WTC11 (cell line): ENCODE data around the gene SSH2. TPM values are rescaled to one million over a fixed set of nuclear protein-coding genes. Genes with fewer than 3 reads are reported as not detected.

Source experiments
- ATAC-seq: fragments of 200-7000 bp; cut with Tn5 transposase; 2 replicates; pipeline ENCODE4 v1.10.0; 2021; ENCODE audit warnings: mild to moderate bottlenecking, moderate library complexity
- CTCF ChIA-PET: fragments of 300-600 bp; sonication (Branson Sonifier 250); formaldehyde crosslinking; loops from one replicate; lab custom pipeline; 2021; ENCODE audit warnings: antibody characterized with exemption; lab: Charles Lee
- POLR2A ChIA-PET: fragments of 350-600 bp; sonication (Branson Sonifier 250); formaldehyde crosslinking; loops from one replicate; lab custom pipeline; 2021; ENCODE audit warnings: antibody characterized with exemption; lab: Charles Lee
- DNase-seq: peaks from one replicate; pipeline ENCODE4 v3.0.0; 2021; ENCODE audit warnings: low spot score
- H3K27ac Mint-ChIP-seq: 2 replicates; pipeline ENCODE4 v1.8.0; 2021; ENCODE audit warnings: mixed read lengths
- H3K27me3 Mint-ChIP-seq: 2 replicates; pipeline ENCODE4 v1.8.0; 2021; ENCODE audit warnings: low read depth, mild to moderate bottlenecking, moderate library complexity, mixed read lengths
- H3K36me3 Mint-ChIP-seq: 2 replicates; pipeline ENCODE4 v1.8.0; 2021; ENCODE audit warnings: mixed read lengths
- H3K4me1 Mint-ChIP-seq: 2 replicates; pipeline ENCODE4 v1.8.0; 2022; ENCODE audit warnings: mixed read lengths
- H3K4me3 Mint-ChIP-seq: 2 replicates; pipeline ENCODE4 v1.8.0; 2021; ENCODE audit warnings: mild to moderate bottlenecking, moderate library complexity, mixed read lengths
- H3K9me3 Mint-ChIP-seq: 2 replicates; pipeline ENCODE4 v1.8.0; 2021; ENCODE audit warnings: mixed read lengths
- ATF1 ChIP-seq: sonication (generic); formaldehyde crosslinking; IDR thresholded peaks from 2 replicates; pipeline ENCODE4 v1.8.1; 2023; ENCODE audit warnings: mild to moderate bottlenecking, moderate library complexity, missing genetic modification reagents
- ATF2 ChIP-seq: sonication (generic); formaldehyde crosslinking; IDR thresholded peaks from 2 replicates; pipeline ENCODE4 v1.8.1; 2022; ENCODE audit warnings: low read depth, missing genetic modification reagents, borderline replicate concordance
- CBFB ChIP-seq: sonication (generic); formaldehyde crosslinking; IDR thresholded peaks from 2 replicates; pipeline ENCODE4 v1.8.1; 2022; ENCODE audit warnings: mild to moderate bottlenecking, low read depth, missing genetic modification reagents
- CDX4 ChIP-seq: fragments of 250-450 bp; sonication (Bioruptor Pico); IDR thresholded peaks from 2 replicates; pipeline ENCODE4 v1.9.0; 2021; ENCODE audit warnings: moderate library complexity, mild to moderate bottlenecking, inconsistent platforms, borderline replicate concordance
- E2F5 ChIP-seq: sonication (generic); formaldehyde crosslinking; IDR thresholded peaks from 2 replicates; pipeline ENCODE4 v1.8.1; 2022; ENCODE audit warnings: mild to moderate bottlenecking, moderate library complexity, missing genetic modification reagents
- EMX1 ChIP-seq: fragments of 250-450 bp; sonication (Bioruptor Pico); IDR thresholded peaks from 2 replicates; pipeline ENCODE4 v1.8.0; 2021; ENCODE audit warnings: mild to moderate bottlenecking
- ERG ChIP-seq: fragments of 250-450 bp; sonication (Bioruptor Pico); IDR thresholded peaks from 2 replicates; pipeline ENCODE4 v1.8.0; 2021; ENCODE audit warnings: mild to moderate bottlenecking
- ETV6 ChIP-seq: sonication (generic); formaldehyde crosslinking; IDR thresholded peaks from 2 replicates; pipeline ENCODE4 v1.8.1; 2022; ENCODE audit warnings: mild to moderate bottlenecking, missing genetic modification reagents
- FOXP1 ChIP-seq: sonication (generic); formaldehyde crosslinking; IDR thresholded peaks from 2 replicates; pipeline ENCODE4 v1.8.0; 2022; ENCODE audit warnings: missing genetic modification reagents, mild to moderate bottlenecking, moderate library complexity, borderline replicate concordance
- IRF2 ChIP-seq: sonication (generic); formaldehyde crosslinking; IDR thresholded peaks from 2 replicates; pipeline ENCODE4 v1.8.0; 2022; ENCODE audit warnings: low read depth, missing genetic modification reagents, borderline replicate concordance
- JAZF1 ChIP-seq: fragments of 250-450 bp; sonication (Bioruptor Pico); IDR thresholded peaks from 2 replicates; pipeline ENCODE4 v1.9.0; 2021; ENCODE audit warnings: moderate library complexity, mild to moderate bottlenecking, inconsistent platforms
- MAX ChIP-seq: sonication (generic); formaldehyde crosslinking; IDR thresholded peaks from 2 replicates; pipeline ENCODE4 v1.8.0; 2022; ENCODE audit warnings: mild to moderate bottlenecking, missing genetic modification reagents
- MLX ChIP-seq: sonication (generic); formaldehyde crosslinking; IDR thresholded peaks from 2 replicates; pipeline ENCODE4 v1.8.1; 2023; ENCODE audit warnings: mild to moderate bottlenecking, missing genetic modification reagents, moderate library complexity
- MXD4 ChIP-seq: fragments of 250-450 bp; sonication (Bioruptor Pico); IDR thresholded peaks from 2 replicates; pipeline ENCODE4 v1.8.0; 2021; ENCODE audit warnings: mild to moderate bottlenecking, moderate library complexity, borderline replicate concordance
- RORB ChIP-seq: fragments of 250-450 bp; sonication (Bioruptor Pico); IDR thresholded peaks from 2 replicates; pipeline ENCODE4 v1.9.0; 2021; ENCODE audit warnings: mild to moderate bottlenecking
- SMAD4 ChIP-seq: sonication (generic); formaldehyde crosslinking; IDR thresholded peaks from 2 replicates; pipeline ENCODE4 v1.8.0; 2022; ENCODE audit warnings: mild to moderate bottlenecking, missing genetic modification reagents
- SP1 ChIP-seq: sonication (generic); formaldehyde crosslinking; conservative IDR thresholded peaks from 2 replicates; pipeline ENCODE4 v1.8.1; 2022; ENCODE audit warnings: missing genetic modification reagents
- TCF7 ChIP-seq: sonication (generic); formaldehyde crosslinking; IDR thresholded peaks from 2 replicates; pipeline ENCODE4 v1.8.0; 2022; ENCODE audit warnings: mild to moderate bottlenecking, low read depth, missing genetic modification reagents, moderate library complexity
- TP53 ChIP-seq: sonication (generic); formaldehyde crosslinking; IDR thresholded peaks from 2 replicates; pipeline ENCODE4 v1.8.1; 2023; ENCODE audit warnings: mild to moderate bottlenecking, missing genetic modification reagents
- ZBTB21 ChIP-seq: sonication (generic); formaldehyde crosslinking; IDR thresholded peaks from 2 replicates; pipeline ENCODE4 v1.8.1; 2023; ENCODE audit warnings: mild to moderate bottlenecking, missing genetic modification reagents, borderline replicate concordance
- ZNF425 ChIP-seq: fragments of 250-450 bp; sonication (Bioruptor Pico); conservative IDR thresholded peaks from 2 replicates; pipeline ENCODE4 v1.9.0; 2021; ENCODE audit warnings: mild to moderate bottlenecking
- total RNA-seq: library from RNA; stranded (reverse); gene quantifications from 3 replicates; pipeline ENCODE4 v1.2.3, GENCODE V29; 2021

Gene SSH2
- total RNA-seq, 1 experiment from 2014 or later: 14.3 TPM

GRCh38 chr17:29589524-29590410 lies 340.3 kb downstream of the SSH2 start, which contains the start of gene GIT1:
Gene GIT1, minus strand, starts transcription at chr17:29589648. Its CDS starts 270 bp downstream, at chr17:29589378.
- peaks cover 51% of the 10 kb centered on the region for H3K4me1 Mint-ChIP-seq
- no peak for TF ChIP-seq ERG (CRISPR knock-in tag)
- TF ChIP-seq ZBTB21: no peak
- TF ChIP-seq SP1: peak; percentile 85
- 0 out of 2 replicates have a peak, but pooled peaks have one; percentile 29 for TF ChIP-seq IRF2 (CRISPR knock-in tag)
- TF ChIP-seq ETV6: peak; percentile 58; the same call in 1 of the 2 replicates
- TF ChIP-seq ATF1 (CRISPR knock-in tag): no peak
- TF ChIP-seq E2F5 (CRISPR knock-in tag): no peak; the same call in 1 of the 2 replicates
- peak; percentile 54; the same call in 1 of the 2 replicates for TF ChIP-seq FOXP1 (CRISPR knock-in tag)
- no peak for TF ChIP-seq EMX1
- peak; percentile 32; the same call in 1 of the 2 replicates for TF ChIP-seq MAX (CRISPR knock-in tag)
- TF ChIP-seq RORB (CRISPR knock-in tag): no peak
- no peak for TF ChIP-seq MXD4
- H3K27me3 Mint-ChIP-seq: peaks cover 4% of the 10 kb centered on the region; the same call in 1 of the 2 replicates
- ATAC-seq (peak; percentile 35), DNase-seq (peak; percentile 79)
- H3K27ac Mint-ChIP-seq: no peak within 1 kb of the TSS
- no peaks in the 10 kb centered on the region for H3K9me3 Mint-ChIP-seq
- ChIA-PET POLR2A (no interaction called here), CTCF (interaction anchor here (1.1 to 4.7 kb wide), 4 partner anchors 11 to 444 kb away, joined by 3 to 272 read pairs (median 10); partner anchors contain the start of gene TP53I13)
- no peaks in the 10 kb centered on the region for H3K36me3 Mint-ChIP-seq
- H3K4me3 Mint-ChIP-seq: peak within 1 kb of the TSS; percentile 87

GRCh38 chr17:29588562-29589411 lies 341.2 kb downstream of the SSH2 start:
- H3K9me3 Mint-ChIP-seq: no peaks in the 10 kb centered on the region
- H3K36me3 Mint-ChIP-seq: no peaks in the 10 kb centered on the region
- no peak for DNase-seq
- H3K27me3 Mint-ChIP-seq: peaks cover 4% of the 10 kb centered on the region; the same call in 1 of the 2 replicates
- ChIA-PET CTCF (interaction anchor here (0.8 to 1.9 kb wide), 11 partner anchors 9 to 443 kb away, joined by 3 to 25 read pairs (median 4); partner anchors contain the start of genes ABHD15 and TP53I13), POLR2A (no interaction called here)
- H3K4me3 Mint-ChIP-seq: peak overlapping the region; percentile 79
- no peak for ATAC-seq
- H3K4me1 Mint-ChIP-seq: peaks cover 56% of the 10 kb centered on the region
- no peak overlapping the region for H3K27ac Mint-ChIP-seq
- no peak for TF ChIP-seq TP53 (CRISPR knock-in tag)
- no peak for TF ChIP-seq CBFB
- no peak for TF ChIP-seq E2F5 (CRISPR knock-in tag)
- no peak for TF ChIP-seq TCF7 (CRISPR knock-in tag)
- no peak for TF ChIP-seq JAZF1 (CRISPR knock-in tag)
- TF ChIP-seq ATF2 (CRISPR knock-in tag): no peak
- no peak for TF ChIP-seq ERG (CRISPR knock-in tag)
- 0 out of 2 replicates have a peak, but pooled peaks have one; percentile 40 for TF ChIP-seq ETV6
- TF ChIP-seq CDX4 (CRISPR knock-in tag): no peak
- TF ChIP-seq ZNF425 (CRISPR knock-in tag): no peak
- TF ChIP-seq MLX (CRISPR knock-in tag): no peak
- no peak for TF ChIP-seq SMAD4 (CRISPR knock-in tag)
